Measurements from ENCODE around the gene CST7.

CST7 gene

GRCh38 chr20:24979036-24979960, 30.2 kb downstream of the CST7 start:
- ATAC-seq: no peak
- H3K9me3 Mint-ChIP-seq: peaks cover 12% of the 10 kb centered on the region
- peaks cover 97% of the 10 kb centered on the region for H3K36me3 Mint-ChIP-seq
- no peak overlapping the region for H3K4me3 Mint-ChIP-seq
- no peak overlapping the region for H3K27ac Mint-ChIP-seq
- H3K4me1 Mint-ChIP-seq: peaks cover 16% of the 10 kb centered on the region
- H3K27me3 Mint-ChIP-seq: no peaks in the 10 kb centered on the region

GRCh38 chr20:24980291-24981053, 31.4 kb downstream of the CST7 start:
- peaks cover 24% of the 10 kb centered on the region for H3K4me1 Mint-ChIP-seq
- H3K9me3 Mint-ChIP-seq: peaks cover 12% of the 10 kb centered on the region
- peaks cover 87% of the 10 kb centered on the region for H3K36me3 Mint-ChIP-seq
- no peak for ATAC-seq
- H3K4me3 Mint-ChIP-seq: no peak overlapping the region
- H3K27me3 Mint-ChIP-seq: no peaks in the 10 kb centered on the region
- H3K27ac Mint-ChIP-seq: no peak overlapping the region

GRCh38 chr20:24981282-24981681, 32.2 kb downstream of the CST7 start:
- H3K4me3 Mint-ChIP-seq: no peak overlapping the region
- H3K36me3 Mint-ChIP-seq: peaks cover 81% of the 10 kb centered on the region
- H3K27me3 Mint-ChIP-seq: no peaks in the 10 kb centered on the region
- H3K27ac Mint-ChIP-seq: no peak overlapping the region
- ATAC-seq: no peak
- H3K4me1 Mint-ChIP-seq: peaks cover 29% of the 10 kb centered on the region
- H3K9me3 Mint-ChIP-seq: peaks cover 9% of the 10 kb centered on the region

- H3K4me3 Mint-ChIP-seq: no peak overlapping the region
- no peaks in the 10 kb centered on the region for H3K27me3 Mint-ChIP-seq
- no peak for ATAC-seq
- peaks cover 6% of the 10 kb centered on the region for H3K9me3 Mint-ChIP-seq
- H3K4me1 Mint-ChIP-seq: peaks cover 29% of the 10 kb centered on the region
- peaks cover 76% of the 10 kb centered on the region for H3K36me3 Mint-ChIP-seq
- H3K27ac Mint-ChIP-seq: no peak overlapping the region
Observed at GRCh38 chr20:24981790-24982189, 32.7 kb downstream of the CST7 start.

GRCh38 chr20:24983896-24984295, 34.8 kb downstream of the CST7 start:
- peaks cover 42% of the 10 kb centered on the region for H3K4me1 Mint-ChIP-seq
- peaks cover 5% of the 10 kb centered on the region for H3K9me3 Mint-ChIP-seq
- H3K27ac Mint-ChIP-seq: no peak overlapping the region
- H3K27me3 Mint-ChIP-seq: no peaks in the 10 kb centered on the region
- no peak overlapping the region for H3K4me3 Mint-ChIP-seq
- ATAC-seq: no peak
- peaks cover 55% of the 10 kb centered on the region for H3K36me3 Mint-ChIP-seq

- H3K27ac Mint-ChIP-seq: peak overlapping the region; percentile 22
- H3K27me3 Mint-ChIP-seq: no peaks in the 10 kb centered on the region
- ATAC-seq: no peak
- H3K36me3 Mint-ChIP-seq: peaks cover 43% of the 10 kb centered on the region
- peaks cover 44% of the 10 kb centered on the region for H3K4me1 Mint-ChIP-seq
- H3K4me3 Mint-ChIP-seq: no peak overlapping the region
- no peaks in the 10 kb centered on the region for H3K9me3 Mint-ChIP-seq
Observed at GRCh38 chr20:24984961-24985640, 36.0 kb downstream of the CST7 start.

- ATAC-seq: no peak
- H3K36me3 Mint-ChIP-seq: peaks cover 41% of the 10 kb centered on the region
- no peaks in the 10 kb centered on the region for H3K27me3 Mint-ChIP-seq
- no peak overlapping the region for H3K27ac Mint-ChIP-seq
- H3K4me1 Mint-ChIP-seq: peaks cover 46% of the 10 kb centered on the region
- no peak overlapping the region for H3K4me3 Mint-ChIP-seq
- H3K9me3 Mint-ChIP-seq: no peaks in the 10 kb centered on the region
Observed at GRCh38 chr20:24985802-24986201, 36.7 kb downstream of the CST7 start.

GRCh38 chr20:24986436-24987015, 37.5 kb downstream of the CST7 start:
- ATAC-seq: no peak
- Mint-ChIP-seq H3K4me1 (peaks cover 53% of the 10 kb centered on the region), H3K36me3 (peaks cover 34% of the 10 kb centered on the region), H3K4me3 (no peak overlapping the region), H3K9me3 (no peaks in the 10 kb centered on the region), H3K27ac (no peak overlapping the region), H3K27me3 (no peaks in the 10 kb centered on the region)

GRCh38 chr20:24987244-24987643, 38.2 kb downstream of the CST7 start:
- H3K36me3 Mint-ChIP-seq: peaks cover 27% of the 10 kb centered on the region
- peaks cover 58% of the 10 kb centered on the region for H3K4me1 Mint-ChIP-seq
- ATAC-seq: no peak
- H3K9me3 Mint-ChIP-seq: no peaks in the 10 kb centered on the region
- H3K27me3 Mint-ChIP-seq: no peaks in the 10 kb centered on the region
- H3K27ac Mint-ChIP-seq: no peak overlapping the region
- H3K4me3 Mint-ChIP-seq: no peak overlapping the region

- Mint-ChIP-seq H3K4me3 (no peak overlapping the region), H3K27me3 (no peaks in the 10 kb centered on the region), H3K27ac (no peak overlapping the region), H3K9me3 (no peaks in the 10 kb centered on the region), H3K36me3 (peaks cover 18% of the 10 kb centered on the region), H3K4me1 (peaks cover 58% of the 10 kb centered on the region)
- ATAC-seq: no peak
Observed at GRCh38 chr20:24987873-24988835, 39.1 kb downstream of the CST7 start.

GRCh38 chr20:24989162-24989561, 40.1 kb downstream of the CST7 start:
- no peak for ATAC-seq

GRCh38 chr20:24990810-24991252, 41.8 kb downstream of the CST7 start:
- no peaks in the 10 kb centered on the region for H3K9me3 Mint-ChIP-seq
- H3K27ac Mint-ChIP-seq: no peak overlapping the region
- no peak overlapping the region for H3K4me3 Mint-ChIP-seq
- peaks cover 59% of the 10 kb centered on the region for H3K4me1 Mint-ChIP-seq
- no peak for ATAC-seq
- H3K27me3 Mint-ChIP-seq: no peaks in the 10 kb centered on the region
- H3K36me3 Mint-ChIP-seq: peaks cover 5% of the 10 kb centered on the region

More at GRCh38 chr20:24989162-24989561, 40.1 kb downstream of the CST7 start:
- no peak overlapping the region for H3K27ac Mint-ChIP-seq
- no peaks in the 10 kb centered on the region for H3K9me3 Mint-ChIP-seq
- H3K27me3 Mint-ChIP-seq: no peaks in the 10 kb centered on the region
- H3K4me1 Mint-ChIP-seq: peaks cover 63% of the 10 kb centered on the region
- peaks cover 10% of the 10 kb centered on the region for H3K36me3 Mint-ChIP-seq
- no peak overlapping the region for H3K4me3 Mint-ChIP-seq

GRCh38 chr20:24991897-24992486, 42.9 kb downstream of the CST7 start:
- Mint-ChIP-seq H3K36me3 (peaks cover 5% of the 10 kb centered on the region), H3K27me3 (no peaks in the 10 kb centered on the region), H3K9me3 (no peaks in the 10 kb centered on the region), H3K27ac (peak overlapping the region; percentile 98), H3K4me1 (peaks cover 58% of the 10 kb centered on the region), H3K4me3 (peak overlapping the region; percentile 98)
- ATAC-seq: peak; percentile 6

Measured in stimulated activated memory B cell treated with anti-CD40 and anti-IgM and Interleukin-4, amounts not matched to agents 10 μg/mL and 1 μg/mL and 100 μg/mL, for 72 hours (primary cell).